GM21526 (cell line): ENCODE measurements around the gene CHCHD5.

Experiments used
- ATAC-seq: cut with Tn5 transposase; IDR thresholded peaks from one replicate; pipeline ENCODE4 v1.9.1; 2021; ENCODE audit warnings: moderate library complexity; ENCODE audit not compliant: unreplicated experiment, low FRiP score

Gene CHCHD5

DNA sequence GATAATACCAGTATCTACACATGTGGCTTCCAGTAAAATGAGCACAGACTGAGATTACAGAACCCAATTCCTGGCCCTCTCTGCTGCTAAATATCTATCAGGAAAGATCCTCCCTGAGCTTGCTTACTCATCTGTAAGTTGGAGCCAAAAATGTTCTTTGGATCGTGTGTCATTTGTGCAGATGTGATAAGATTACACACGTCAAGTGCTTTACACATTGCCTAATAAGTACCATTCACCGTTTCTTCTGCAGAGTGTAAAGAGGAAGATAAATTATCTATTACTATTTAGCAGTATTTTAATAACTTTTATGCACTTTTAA is 38.1 kb downstream of the CHCHD5 start:
- no peak for ATAC-seq

DNA sequence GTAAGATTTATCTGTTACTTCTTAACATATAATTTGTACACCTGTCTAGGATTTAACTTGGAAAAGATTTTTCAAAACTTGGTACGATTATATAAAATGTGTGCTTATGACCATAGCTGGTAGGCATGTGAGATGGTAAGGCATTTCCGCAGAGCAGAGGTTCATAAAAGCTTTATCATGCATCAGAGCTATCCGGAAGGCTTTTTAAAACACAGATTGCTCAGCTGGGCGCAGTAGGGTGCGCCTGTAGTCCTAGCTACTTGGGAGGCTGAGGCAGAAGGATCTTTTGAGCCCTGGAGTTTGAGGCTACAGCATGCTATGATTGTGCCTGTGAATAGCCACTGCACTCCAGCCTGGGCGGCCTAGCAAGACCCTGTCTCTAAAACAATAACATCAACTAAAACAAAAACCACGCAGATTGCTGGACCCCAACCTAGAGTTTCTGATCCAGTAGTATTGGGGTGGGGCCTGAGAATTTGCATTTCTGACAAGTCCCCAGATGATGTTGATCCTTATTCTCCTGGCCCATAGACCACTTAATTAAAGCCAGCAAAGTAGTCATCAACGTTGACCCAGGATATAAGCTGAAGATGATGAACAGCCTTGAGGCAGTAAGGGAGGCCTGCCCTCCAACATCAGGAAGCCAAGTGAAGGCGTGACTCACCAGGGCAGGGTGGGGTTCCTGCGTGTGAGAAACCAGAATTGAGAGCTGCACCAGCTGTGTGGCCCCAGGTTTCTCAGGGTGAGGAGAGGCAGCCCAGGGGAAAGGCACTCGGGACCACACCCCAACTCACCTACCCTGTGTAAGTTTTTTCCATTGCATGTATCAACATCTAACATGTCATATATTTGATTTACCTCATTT is 39.7 kb downstream of the CHCHD5 start:
- peak; percentile 70 for ATAC-seq

GRCh38 chr2:112625474-112626114 is 41.2 kb downstream of the CHCHD5 start:
- no peak for ATAC-seq

GRCh38 chr2:112626604-112627059 is 42.2 kb downstream of the CHCHD5 start:
- ATAC-seq, result no peak

DNA sequence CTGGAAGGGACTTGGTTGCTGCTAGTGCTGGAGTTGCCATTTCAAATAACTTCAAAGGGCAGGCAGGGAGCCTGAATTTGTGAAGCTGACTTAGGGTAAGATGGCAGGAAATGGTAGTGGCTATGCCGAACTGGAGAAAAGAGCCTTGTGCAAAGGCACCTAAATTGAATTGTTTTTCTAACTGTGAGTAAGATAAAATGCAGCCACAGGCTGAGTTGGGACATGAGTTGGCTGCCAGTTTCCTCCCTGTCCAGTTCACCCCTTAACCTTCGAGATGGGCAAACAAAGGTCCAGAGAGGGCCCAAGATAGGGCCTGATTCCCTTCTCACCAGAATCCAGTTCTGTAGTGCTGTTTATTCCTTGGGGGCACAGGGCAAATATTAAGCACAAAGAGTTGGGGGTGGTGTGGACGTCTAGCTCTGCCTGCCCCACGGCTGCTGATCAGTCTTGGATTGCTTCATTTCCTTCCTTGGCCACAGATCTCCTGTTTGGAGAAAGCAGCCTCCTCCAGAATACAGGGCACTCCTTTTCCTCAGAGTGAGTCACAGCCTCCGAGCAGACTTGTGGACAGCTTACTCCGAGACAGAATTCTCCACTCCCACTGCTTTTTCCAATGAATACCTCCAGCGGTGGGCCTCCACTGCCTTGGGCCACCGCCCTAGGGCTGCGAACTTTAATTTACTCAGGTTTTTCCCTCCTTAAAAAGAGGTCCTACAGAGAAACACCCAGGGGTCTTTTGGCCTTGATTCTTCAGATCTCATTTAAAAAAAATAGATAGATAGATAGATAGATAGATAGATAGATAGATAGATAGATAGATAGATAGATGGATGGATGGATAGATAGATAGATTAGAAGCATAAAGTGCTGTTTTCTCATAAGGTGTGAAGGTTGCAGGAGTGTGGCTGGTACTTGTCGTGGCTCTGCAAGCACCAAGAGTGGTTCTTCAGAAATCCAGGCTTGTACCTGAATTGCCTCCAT is 42.9 kb downstream of the CHCHD5 start:
- ATAC-seq, result no peak

DNA sequence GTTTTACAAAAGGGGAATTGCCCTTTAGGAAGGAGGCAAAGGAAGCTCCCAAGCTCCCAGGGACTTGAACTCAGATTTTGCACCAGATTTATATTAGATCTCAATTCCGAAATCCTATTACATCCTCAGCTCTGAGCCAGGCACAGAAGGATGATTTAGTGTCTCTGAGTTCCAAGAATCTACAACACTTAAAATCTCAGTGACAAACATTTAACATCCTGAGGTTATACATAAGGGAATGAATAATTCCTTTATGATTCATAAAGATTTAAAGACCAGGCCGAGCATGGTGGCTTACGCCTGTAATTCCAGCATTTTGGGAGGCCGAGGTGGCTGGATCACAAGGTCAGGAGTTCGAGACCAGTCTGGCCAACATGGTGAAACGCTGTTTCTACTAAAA is 44.8 kb downstream of the CHCHD5 start:
- ATAC-seq, result no peak

DNA sequence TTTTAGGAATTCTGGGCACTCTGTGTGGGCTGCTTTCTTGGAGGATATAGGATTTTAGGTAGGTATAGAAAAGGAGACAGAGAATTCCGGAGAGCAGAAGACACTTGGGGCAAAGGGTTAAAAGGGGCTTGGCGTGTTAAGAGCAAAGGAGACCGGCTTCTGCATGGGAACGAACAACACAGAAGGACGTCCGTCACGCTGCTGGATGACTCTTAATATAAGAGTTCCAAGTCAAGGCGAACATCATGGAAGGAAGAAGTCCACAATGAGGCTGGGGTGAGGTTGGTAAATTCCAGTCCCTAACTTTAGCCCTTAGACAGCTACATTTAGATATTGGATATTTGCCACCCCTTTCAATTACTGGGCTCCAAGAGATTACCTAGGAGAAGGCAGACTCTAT is 45.4 kb downstream of the CHCHD5 start:
- ATAC-seq, result no peak

- ATAC-seq, result no peak
These were observed 45.9 kb downstream of the CHCHD5 start for GRCh38 chr2:112630268-112630667.

DNA sequence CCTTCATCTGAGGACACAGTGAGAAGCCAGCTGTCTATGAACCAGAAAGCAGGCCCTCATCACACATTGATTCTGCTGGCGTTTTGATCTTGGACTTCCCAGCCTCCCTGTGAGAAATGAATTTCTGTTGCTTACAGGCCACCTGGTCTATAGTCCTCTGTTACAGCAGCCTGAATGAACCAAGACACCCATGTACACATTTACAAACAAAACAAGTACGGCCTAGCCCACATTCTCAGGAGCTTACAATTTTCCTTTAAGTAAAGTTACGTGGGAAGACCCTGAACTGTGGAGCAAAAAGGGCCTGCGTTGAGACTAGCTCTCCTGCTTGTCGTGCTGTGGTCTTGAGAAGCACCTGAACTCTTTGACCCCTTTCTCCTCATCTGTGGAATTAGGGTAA is 49.3 kb downstream of the CHCHD5 start:
- no peak for ATAC-seq

DNA sequence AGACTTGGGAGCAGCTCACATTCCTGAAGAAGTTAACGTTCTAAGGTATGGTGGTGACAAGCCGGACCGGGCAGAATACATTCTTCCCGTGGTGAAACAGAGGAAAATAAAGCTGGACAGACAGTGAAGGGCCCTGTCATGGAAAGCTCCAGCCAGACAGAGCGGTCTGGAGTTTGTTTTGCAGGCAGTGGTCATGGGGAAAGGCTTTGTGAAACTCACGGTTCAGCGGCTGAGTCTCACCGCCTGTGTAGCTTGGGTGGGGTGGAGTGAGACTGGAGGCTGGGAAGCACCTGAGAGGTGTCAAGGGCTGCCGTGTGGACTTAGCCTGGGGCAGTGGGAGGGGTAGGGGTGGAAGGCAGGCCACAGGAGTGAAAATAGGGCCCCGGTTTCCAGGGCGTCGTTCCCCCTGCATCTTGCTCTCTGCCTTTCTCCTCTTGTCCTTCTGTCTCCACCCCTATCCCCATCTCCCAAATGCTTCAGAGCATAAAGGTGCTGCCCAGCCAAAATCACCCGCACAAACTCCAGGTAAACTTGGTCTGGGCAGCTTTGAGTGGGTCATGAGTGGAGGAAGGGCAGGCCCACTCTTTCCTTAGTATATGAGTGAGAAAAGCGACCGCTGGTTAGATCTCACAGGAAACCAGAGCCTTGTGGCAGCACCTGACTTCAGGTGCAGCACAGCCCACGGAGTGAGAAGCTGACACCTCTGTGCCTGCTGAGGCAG is 49.9 kb downstream of the CHCHD5 start:
- no peak for ATAC-seq

DNA sequence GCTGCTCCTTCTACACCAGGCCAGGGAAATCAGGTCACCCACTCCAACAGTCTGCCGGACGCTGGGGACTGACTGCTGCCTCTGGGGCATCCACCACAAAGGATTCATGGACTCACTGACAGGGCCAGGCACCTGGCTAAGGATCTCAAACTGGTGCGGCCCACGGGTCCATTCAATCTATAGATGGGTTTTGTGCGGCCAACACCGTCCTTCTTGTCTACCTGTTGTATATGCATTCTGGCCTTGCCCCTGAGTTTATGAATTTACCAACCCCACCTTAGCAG is 50.4 kb downstream of the CHCHD5 start:
- ATAC-seq, result no peak

GRCh38 chr2:112636605-112637288 is 52.3 kb downstream of the CHCHD5 start:
- ATAC-seq, result no peak

GRCh38 chr2:112637289-112637660 is 52.9 kb downstream of the CHCHD5 start:
- no peak for ATAC-seq
